Gastroesophageal sphincter (tissue), 4 donors: ENCODE results near the gene SLC7A7. TPM values are rescaled to one million over a fixed set of nuclear protein-coding genes. Genes with fewer than 3 reads are reported as not detected.
"Not testable (repeated sequence)": the region's sequence is repeated elsewhere in the genome, so short reads cannot be mapped to it uniquely, and the experiment has no call there.

Experiments
- ATAC-seq: fragments of 150-250 bp; one replicate; pipeline ENCODE4 v1.9.1; 2016; ENCODE audit warnings: mild to moderate bottlenecking, moderate library complexity
- H3K27ac ChIP-seq, 4 donors: fragments of 200-600 bp; sonication (generic) in 3 of 4; 1 replicate in 3 of 4; 2 replicates in 1 of 4; pipeline ENCODE4 v1.5.1; 2016 to 2019
- H3K27me3 ChIP-seq: fragments of 200-600 bp; sonication (generic); one replicate; pipeline ENCODE4 v1.5.1; 2019
- H3K36me3 ChIP-seq, 2 donors: fragments of 200-600 bp; sonication (generic); one replicate each; pipeline ENCODE4 v1.5.1; 2019; ENCODE audit warnings: control low read depth in 1 of 2
- H3K4me1 ChIP-seq, 3 donors: fragments of 200-600 bp; sonication (generic); 1 replicate in 2 of 3; 2 replicates in 1 of 3; pipeline ENCODE4 v1.5.1; 2016 to 2019; ENCODE audit warnings: control low read depth in 2 of 3
- H3K4me3 ChIP-seq, 2 donors: fragments of 200-600 bp; sonication (generic); one replicate each; pipeline ENCODE4 v1.5.1; 2019; ENCODE audit warnings: mild to moderate bottlenecking in 1 of 2, moderate library complexity in 1 of 2
- H3K9me3 ChIP-seq, 3 donors: fragments of 200-600 bp; sonication (generic); one replicate each; pipeline ENCODE4 v1.5.1; 2017 to 2019; ENCODE audit warnings: control low read depth in 2 of 3
- EP300 ChIP-seq: sonication (generic); formaldehyde crosslinking; IDR thresholded peaks from one replicate; pipeline ENCODE4 v1.6.1; 2017; ENCODE audit warnings: antibody characterized with exemption, mild to moderate bottlenecking
- POLR2A ChIP-seq, 2 donors: fragments of 450-650 bp; IDR thresholded peaks; one replicate each; pipeline ENCODE4 v1.6.1; 2017; ENCODE audit warnings: antibody characterized with exemption in 2 of 2, mild to moderate bottlenecking in 2 of 2, moderate library complexity in 1 of 2
- POLR2AphosphoS5 ChIP-seq: sonication (generic); formaldehyde crosslinking; IDR thresholded peaks from one replicate; pipeline ENCODE4 v1.6.1; 2017; ENCODE audit warnings: antibody characterized with exemption
- WGBS, 2 donors: methylation state at CpG; one replicate each; pipeline ENCODE4 v1.1.5; 2018; ENCODE audit warnings: low coverage in 1 of 2; 5-methylcytosine and 5-hydroxymethylcytosine counted together
- total RNA-seq, 4 donors: library from RNA; depleted of rRNA; stranded (reverse); fragments of >200 nt; gene quantifications; one replicate each; pipeline ENCODE4 v1.1.0, GENCODE V29; 2016
- TF ChIP-seq, protein P1 (sequence below), 4 experiments: fragments of 200-600 bp in 2 of 4; fragments of 450-650 bp in 2 of 4; sonication (generic) in 1 of 4; IDR thresholded peaks; one replicate each; pipeline ENCODE4 v1.5.1; 2017 to 2019; ENCODE audit warnings: antibody characterized with exemption in 4 of 4, mild to moderate bottlenecking in 2 of 4, moderate library complexity in 2 of 4

The SLC7A7 gene
- total RNA-seq, 4 donors from 2014 or later, result 8.1 to 36.6 (median 23.4) TPM

DNA sequence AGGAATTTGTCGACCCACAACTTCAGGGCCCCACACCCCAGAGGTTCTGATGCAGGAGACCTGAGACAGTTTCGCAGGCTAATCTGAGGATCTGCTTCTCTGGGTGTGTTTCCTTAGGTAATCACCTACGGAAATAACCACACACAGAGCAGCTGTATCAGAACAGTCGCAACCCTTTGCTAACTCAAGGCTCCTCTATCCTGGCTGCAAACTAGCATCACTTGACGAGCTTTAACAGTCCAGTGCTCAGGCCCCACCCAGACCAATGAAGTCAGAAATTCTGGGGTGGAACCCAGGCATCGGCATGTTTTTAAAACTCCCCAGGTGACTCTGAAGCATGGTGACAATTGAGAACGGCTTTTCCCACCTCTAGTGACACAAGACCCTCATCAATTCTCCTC, 20.7 kb downstream of the SLC7A7 start:
- no peak for ATAC-seq

DNA sequence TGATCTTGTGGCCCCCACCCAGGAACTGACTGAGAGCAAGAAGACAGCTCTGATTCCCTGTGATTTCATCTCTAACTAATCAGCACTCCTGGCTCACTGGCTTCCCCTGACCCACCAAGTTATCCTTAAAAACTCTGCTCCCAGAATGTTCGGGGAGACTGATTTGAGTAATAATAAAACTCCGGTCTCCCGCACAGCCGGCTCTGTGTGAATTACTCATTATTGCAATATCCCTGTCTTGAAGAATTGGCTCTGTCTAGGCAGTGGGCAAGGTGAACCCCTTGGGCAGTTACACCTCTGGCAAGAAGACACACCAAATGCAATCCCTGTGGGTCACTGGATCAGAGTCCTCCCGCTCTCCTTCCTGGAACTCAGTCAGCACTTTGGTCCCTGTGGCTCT, 21.3 kb downstream of the SLC7A7 start:
- Histone ChIP-seq H3K36me3 (no peaks in the 10 kb centered on the region), H3K27me3 (peaks cover 10% of the 10 kb centered on the region), H3K4me3 (no peak overlapping the region), H3K27ac (no peak overlapping the region), H3K4me1 (no peaks in the 10 kb centered on the region), H3K9me3 (no peaks in the 10 kb centered on the region)
- WGBS, 2 donors, result 100% methylated on average over 1 of the region's 5 CpGs; no CpG with 5 or more reads in 1 of the 2 donors
- ATAC-seq, result no peak
- TF ChIP-seq POLR2AphosphoS5, result no peak
- TF ChIP-seq, protein P1, sequence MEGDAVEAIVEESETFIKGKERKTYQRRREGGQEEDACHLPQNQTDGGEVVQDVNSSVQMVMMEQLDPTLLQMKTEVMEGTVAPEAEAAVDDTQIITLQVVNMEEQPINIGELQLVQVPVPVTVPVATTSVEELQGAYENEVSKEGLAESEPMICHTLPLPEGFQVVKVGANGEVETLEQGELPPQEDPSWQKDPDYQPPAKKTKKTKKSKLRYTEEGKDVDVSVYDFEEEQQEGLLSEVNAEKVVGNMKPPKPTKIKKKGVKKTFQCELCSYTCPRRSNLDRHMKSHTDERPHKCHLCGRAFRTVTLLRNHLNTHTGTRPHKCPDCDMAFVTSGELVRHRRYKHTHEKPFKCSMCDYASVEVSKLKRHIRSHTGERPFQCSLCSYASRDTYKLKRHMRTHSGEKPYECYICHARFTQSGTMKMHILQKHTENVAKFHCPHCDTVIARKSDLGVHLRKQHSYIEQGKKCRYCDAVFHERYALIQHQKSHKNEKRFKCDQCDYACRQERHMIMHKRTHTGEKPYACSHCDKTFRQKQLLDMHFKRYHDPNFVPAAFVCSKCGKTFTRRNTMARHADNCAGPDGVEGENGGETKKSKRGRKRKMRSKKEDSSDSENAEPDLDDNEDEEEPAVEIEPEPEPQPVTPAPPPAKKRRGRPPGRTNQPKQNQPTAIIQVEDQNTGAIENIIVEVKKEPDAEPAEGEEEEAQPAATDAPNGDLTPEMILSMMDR (IDR thresholded peaks at IDR 0.05), result no peak
- no peak for TF ChIP-seq POLR2A (IDR thresholded peaks at IDR 0.05)
- TF ChIP-seq EP300, result no peak

More for the DNA sequence above, 20.7 kb downstream of the SLC7A7 start:
- Histone ChIP-seq H3K9me3 (no peaks in the 10 kb centered on the region), H3K4me1 (no peaks in the 10 kb centered on the region), H3K36me3 (no peaks in the 10 kb centered on the region), H3K4me3 (no peak overlapping the region), H3K27me3 (peaks cover 10% of the 10 kb centered on the region), H3K27ac (no peak overlapping the region)
- WGBS, 2 donors, result 63 to 100% methylated on average over 1 to 5 of the region's 7 CpGs
- TF ChIP-seq EP300 (no peak), POLR2A (IDR thresholded peaks at IDR 0.05) (no peak), POLR2AphosphoS5 (no peak)
- TF ChIP-seq, protein P1 (IDR thresholded peaks at IDR 0.05), result no peak

DNA sequence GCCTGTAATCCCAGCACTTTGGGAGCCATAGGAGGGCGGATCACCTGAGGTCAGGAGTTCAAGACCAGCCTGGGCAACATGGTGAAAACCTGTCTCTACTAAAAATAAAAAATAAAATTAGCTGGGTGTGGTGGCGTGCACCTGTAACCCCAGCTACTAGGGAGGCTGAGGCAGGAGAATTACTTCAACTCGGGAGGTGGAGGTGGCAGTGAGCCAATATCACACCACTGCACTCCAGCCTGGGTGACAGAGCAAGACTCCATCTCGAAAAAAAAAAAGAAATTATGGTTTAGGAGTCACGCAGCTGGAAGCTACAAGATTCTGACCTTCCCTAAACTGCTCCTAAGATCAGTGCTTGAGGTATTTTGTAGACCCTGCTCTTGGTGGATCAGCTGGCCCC, 21.7 kb downstream of the SLC7A7 start:
- H3K27me3 ChIP-seq, H3K4me1 ChIP-seq, H3K36me3 ChIP-seq, H3K27ac ChIP-seq, H3K9me3 ChIP-seq, H3K4me3 ChIP-seq, ATAC-seq: not testable (repeated sequence)
- WGBS, 2 donors, result 80 to 100% methylated on average over 1 to 5 of the region's 5 CpGs

DNA sequence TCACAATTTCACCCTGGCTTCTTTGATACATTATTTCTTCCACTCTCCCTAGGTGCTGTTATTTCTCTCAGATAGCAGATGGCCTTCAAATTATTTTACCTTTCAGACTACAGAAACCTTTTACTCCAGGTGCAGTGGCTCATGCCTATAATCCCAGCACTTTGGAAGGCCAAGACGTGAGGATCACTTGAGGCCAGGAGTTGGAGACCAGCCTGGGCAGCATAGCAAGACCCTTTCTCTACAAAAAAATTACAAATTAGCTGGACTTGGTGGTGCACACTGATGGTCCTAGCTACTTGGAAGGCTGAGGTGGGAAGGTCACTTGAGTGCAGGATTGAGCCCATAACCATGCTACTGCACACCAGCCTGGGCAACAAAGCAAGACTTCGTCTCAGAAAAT, 23.1 kb downstream of the SLC7A7 start:
- H3K9me3 ChIP-seq, result no peaks in the 10 kb centered on the region
- H3K27ac ChIP-seq, result no peak overlapping the region
- WGBS, 2 donors, result 71% methylated on average over 1 of the region's 2 CpGs; no CpG with 5 or more reads in 1 of the 2 donors
- TF ChIP-seq, protein P1 (IDR thresholded peaks at IDR 0.05), result no peak
- no peak for TF ChIP-seq POLR2AphosphoS5
- TF ChIP-seq POLR2A (IDR thresholded peaks at IDR 0.05), result no peak
- TF ChIP-seq EP300, result no peak
- H3K4me1 ChIP-seq, result no peaks in the 10 kb centered on the region
- no peak for ATAC-seq
- H3K27me3 ChIP-seq, result peaks cover 10% of the 10 kb centered on the region
- no peaks in the 10 kb centered on the region for H3K36me3 ChIP-seq
- H3K4me3 ChIP-seq, result no peak overlapping the region

DNA sequence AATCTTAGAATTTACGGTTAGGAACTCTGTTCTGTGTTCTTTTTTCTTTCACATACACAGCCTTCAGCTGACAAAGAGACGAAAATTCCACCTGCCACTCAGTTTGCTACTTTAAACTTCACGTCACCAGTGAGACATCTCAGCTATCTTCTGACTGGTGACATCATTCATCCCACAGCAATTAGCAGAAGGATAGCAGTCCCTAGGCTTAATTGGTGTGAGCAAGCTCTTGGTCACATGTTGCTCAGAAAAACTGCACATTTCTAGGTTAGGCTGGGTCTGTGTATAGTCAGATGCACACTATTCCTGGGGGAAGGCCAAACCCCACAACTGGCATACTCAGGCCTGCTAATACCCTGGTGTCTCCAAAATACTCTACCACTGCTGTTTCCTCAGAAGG, 23.9 kb downstream of the SLC7A7 start:
- no peaks in the 10 kb centered on the region for H3K9me3 ChIP-seq
- no peak for ATAC-seq
- H3K4me3 ChIP-seq, result no peak overlapping the region
- TF ChIP-seq, protein P1 (IDR thresholded peaks at IDR 0.05), result no peak
- TF ChIP-seq POLR2A (IDR thresholded peaks at IDR 0.05), result no peak
- TF ChIP-seq EP300, result no peak
- no peak for TF ChIP-seq POLR2AphosphoS5
- H3K27me3 ChIP-seq, result peaks cover 7% of the 10 kb centered on the region
- H3K4me1 ChIP-seq, result no peaks in the 10 kb centered on the region
- H3K36me3 ChIP-seq, result no peaks in the 10 kb centered on the region
- WGBS, 2 donors, result 28% methylated on average over 3 of the region's 3 CpGs; no CpG with 5 or more reads in 1 of the 2 donors
- H3K27ac ChIP-seq, result no peak overlapping the region
